Activated T-cell treated with anti-CD3 and anti-CD28 coated beads, Interleukin-2, amount 50 U/mL, for 24 hours (primary cell): ENCODE results near the gene MTHFD1L.

ENCODE experiments used
- DNase-seq: peaks from one replicate; pipeline ENCODE4 v3.0.0-alpha.2; 2020
- H3K27ac Mint-ChIP-seq: 2 replicates; pipeline ENCODE4 v1.8.0; 2020; ENCODE audit warnings: mild to moderate bottlenecking, mixed read lengths
- H3K27me3 Mint-ChIP-seq: 2 replicates; pipeline ENCODE4 v1.8.0; 2020; ENCODE audit warnings: mixed read lengths
- H3K36me3 Mint-ChIP-seq: 2 replicates; pipeline ENCODE4 v1.8.0; 2020; ENCODE audit warnings: low read depth, mixed read lengths
- H3K4me1 Mint-ChIP-seq: 2 replicates; pipeline ENCODE4 v1.8.0; 2020; ENCODE audit warnings: low read depth, mixed read lengths
- H3K4me3 Mint-ChIP-seq: 2 replicates; pipeline ENCODE4 v1.8.0; 2020; ENCODE audit warnings: mild to moderate bottlenecking, moderate library complexity, mixed read lengths
- H3K9me3 Mint-ChIP-seq: 2 replicates; pipeline ENCODE4 v1.8.0; 2020; ENCODE audit warnings: mixed read lengths

MTHFD1L gene

GRCh38 chr6:151009576-151009975, 144.1 kb downstream of the MTHFD1L start:
- Mint-ChIP-seq H3K4me3 (no peak overlapping the region), H3K4me1 (peaks cover 26% of the 10 kb centered on the region), H3K27me3 (no peaks in the 10 kb centered on the region), H3K27ac (no peak overlapping the region), H3K9me3 (no peaks in the 10 kb centered on the region), H3K36me3 (peaks cover 85% of the 10 kb centered on the region)
- no peak for DNase-seq

DNA sequence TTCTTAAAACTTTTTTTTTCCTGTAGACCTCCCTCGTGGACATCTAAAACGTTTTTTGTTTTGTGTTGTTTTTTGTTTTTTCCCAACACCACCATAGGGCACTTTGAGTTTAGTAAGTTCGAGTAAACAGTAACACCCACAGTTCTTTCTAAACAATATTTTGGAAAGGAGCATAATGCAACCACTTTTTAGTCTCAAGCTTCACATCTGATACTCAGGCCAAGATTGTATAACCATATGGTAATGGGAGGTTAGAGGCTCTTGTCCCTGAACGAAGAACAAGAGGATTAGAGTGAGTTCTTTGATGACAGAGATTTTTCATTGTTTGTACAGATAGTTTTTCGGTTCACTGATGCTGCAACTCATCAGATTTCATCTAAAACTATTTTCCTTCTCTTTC, 144.6 kb downstream of the MTHFD1L start:
- H3K36me3 Mint-ChIP-seq, result peaks cover 87% of the 10 kb centered on the region
- no peak for DNase-seq
- H3K27ac Mint-ChIP-seq, result no peak overlapping the region
- H3K4me3 Mint-ChIP-seq, result no peak overlapping the region
- H3K9me3 Mint-ChIP-seq, result no peaks in the 10 kb centered on the region
- H3K27me3 Mint-ChIP-seq, result no peaks in the 10 kb centered on the region
- peaks cover 23% of the 10 kb centered on the region for H3K4me1 Mint-ChIP-seq

DNA sequence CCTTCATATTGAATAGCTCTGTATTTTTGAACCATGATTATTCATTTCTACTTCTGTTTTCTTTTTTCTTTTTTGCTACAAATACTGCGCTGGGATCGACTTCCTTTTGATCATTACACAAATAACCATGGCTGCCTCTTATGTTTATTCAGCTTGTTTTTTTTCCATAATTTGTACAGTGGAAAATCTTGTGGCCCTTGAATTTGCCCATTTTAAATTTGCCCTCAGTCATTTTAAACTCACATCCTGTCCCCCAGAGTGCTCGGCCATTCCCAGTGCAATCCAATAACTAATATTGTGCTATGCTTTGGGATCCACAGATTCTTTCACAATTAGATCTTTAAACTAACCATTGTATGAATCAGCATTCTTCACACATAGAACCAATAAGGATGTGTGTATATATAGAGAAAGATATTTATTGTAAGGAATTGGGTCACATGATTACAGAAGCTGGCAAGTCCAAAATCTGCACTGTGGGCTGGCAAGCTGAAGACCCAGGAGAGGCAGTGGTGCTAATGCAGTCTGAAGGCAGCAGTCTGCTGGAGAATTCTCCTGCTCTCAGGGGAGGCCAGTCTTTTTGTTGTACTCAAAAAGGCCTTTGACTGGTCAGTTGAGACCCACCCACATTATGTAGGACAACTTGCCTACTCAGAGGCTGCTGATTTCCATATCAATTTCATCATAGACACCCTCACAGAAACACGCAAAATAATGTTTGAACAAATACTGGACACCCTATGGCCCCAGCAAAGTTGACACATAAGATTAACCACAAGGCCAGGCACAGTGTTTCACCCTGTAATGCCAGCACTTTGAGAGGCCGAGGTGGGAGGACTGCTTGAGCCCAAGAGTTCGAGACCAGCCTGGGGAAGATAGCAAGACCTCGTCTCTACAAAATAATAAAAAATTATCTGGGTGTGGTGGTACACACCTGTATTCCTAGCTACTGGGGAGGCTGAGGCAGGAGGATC, 147.1 kb downstream of the MTHFD1L start:
- Mint-ChIP-seq H3K27ac (no peak overlapping the region), H3K27me3 (no peaks in the 10 kb centered on the region), H3K9me3 (no peaks in the 10 kb centered on the region), H3K4me1 (peaks cover 3% of the 10 kb centered on the region), H3K36me3 (peaks cover 78% of the 10 kb centered on the region), H3K4me3 (no peak overlapping the region)
- no peak for DNase-seq

- no peaks in the 10 kb centered on the region for H3K27me3 Mint-ChIP-seq
- H3K4me3 Mint-ChIP-seq, result no peak overlapping the region
- peak; percentile 62 for DNase-seq
- peaks cover 65% of the 10 kb centered on the region for H3K36me3 Mint-ChIP-seq
- H3K9me3 Mint-ChIP-seq, result no peaks in the 10 kb centered on the region
- H3K27ac Mint-ChIP-seq, result no peak overlapping the region
- H3K4me1 Mint-ChIP-seq, result peaks cover 3% of the 10 kb centered on the region
Measured at GRCh38 chr6:151014404-151015100, 149.1 kb downstream of the MTHFD1L start.

DNA sequence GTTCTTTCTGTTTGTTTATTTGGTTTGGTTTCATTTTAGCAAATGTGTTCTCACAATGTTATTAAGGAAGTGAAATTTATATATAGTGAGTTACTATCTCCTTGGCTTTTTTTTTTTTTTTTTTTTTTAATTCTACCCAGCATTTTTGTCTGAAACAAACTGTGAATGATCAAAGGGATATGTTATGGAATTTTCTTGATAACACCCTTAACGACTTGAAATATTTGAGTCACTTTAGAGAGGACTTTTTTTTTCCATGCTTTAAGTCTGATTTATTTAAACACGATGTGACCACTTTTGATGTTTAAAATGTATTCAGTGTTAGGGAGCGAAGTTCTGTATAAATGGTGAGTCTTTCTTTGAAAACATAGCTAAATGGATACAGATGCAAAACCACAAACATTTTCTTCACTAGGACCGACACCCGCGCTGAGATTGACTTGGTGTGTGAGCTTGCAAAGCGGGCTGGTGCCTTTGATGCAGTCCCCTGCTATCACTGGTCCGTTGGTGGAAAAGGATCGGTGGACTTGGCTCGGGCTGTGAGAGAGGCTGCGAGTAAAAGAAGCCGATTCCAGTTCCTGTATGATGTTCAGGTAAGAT, 149.7 kb downstream of the MTHFD1L start:
- peaks cover 3% of the 10 kb centered on the region for H3K4me1 Mint-ChIP-seq
- H3K4me3 Mint-ChIP-seq, result no peak overlapping the region
- peaks cover 58% of the 10 kb centered on the region for H3K36me3 Mint-ChIP-seq
- no peak for DNase-seq
- H3K9me3 Mint-ChIP-seq, result no peaks in the 10 kb centered on the region
- no peaks in the 10 kb centered on the region for H3K27me3 Mint-ChIP-seq
- H3K27ac Mint-ChIP-seq, result no peak overlapping the region

DNA sequence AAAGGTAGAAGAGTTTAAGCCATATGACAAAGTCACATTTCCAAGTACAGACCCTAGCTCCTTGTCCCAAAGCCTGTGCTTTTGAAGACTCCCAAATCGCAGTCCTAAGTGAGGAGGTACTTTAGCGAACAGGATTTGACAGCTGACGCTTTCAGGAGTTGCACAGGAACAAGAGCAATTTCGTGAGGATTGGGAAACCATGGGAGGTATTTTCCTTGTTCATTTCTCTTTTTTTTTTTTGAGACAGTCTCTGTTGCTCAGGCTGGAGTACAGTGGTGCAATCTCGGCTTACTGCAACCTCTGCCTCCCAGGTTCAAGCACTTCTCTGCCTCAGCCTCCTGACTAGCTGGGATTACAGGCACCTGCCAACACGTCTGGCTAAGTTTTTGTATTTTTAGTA, 150.6 kb downstream of the MTHFD1L start:
- no peak for DNase-seq
- peaks cover 3% of the 10 kb centered on the region for H3K4me1 Mint-ChIP-seq
- H3K36me3 Mint-ChIP-seq, result peaks cover 51% of the 10 kb centered on the region
- no peak overlapping the region for H3K27ac Mint-ChIP-seq
- no peaks in the 10 kb centered on the region for H3K27me3 Mint-ChIP-seq
- no peak overlapping the region for H3K4me3 Mint-ChIP-seq
- H3K9me3 Mint-ChIP-seq, result no peaks in the 10 kb centered on the region

- peaks cover 33% of the 10 kb centered on the region for H3K36me3 Mint-ChIP-seq
- no peak overlapping the region for H3K4me3 Mint-ChIP-seq
- H3K9me3 Mint-ChIP-seq, result no peaks in the 10 kb centered on the region
- no peak for DNase-seq
- H3K4me1 Mint-ChIP-seq, result peaks cover 3% of the 10 kb centered on the region
- H3K27me3 Mint-ChIP-seq, result no peaks in the 10 kb centered on the region
- no peak overlapping the region for H3K27ac Mint-ChIP-seq
Measured at GRCh38 chr6:151018046-151018445, 152.5 kb downstream of the MTHFD1L start.

DNA sequence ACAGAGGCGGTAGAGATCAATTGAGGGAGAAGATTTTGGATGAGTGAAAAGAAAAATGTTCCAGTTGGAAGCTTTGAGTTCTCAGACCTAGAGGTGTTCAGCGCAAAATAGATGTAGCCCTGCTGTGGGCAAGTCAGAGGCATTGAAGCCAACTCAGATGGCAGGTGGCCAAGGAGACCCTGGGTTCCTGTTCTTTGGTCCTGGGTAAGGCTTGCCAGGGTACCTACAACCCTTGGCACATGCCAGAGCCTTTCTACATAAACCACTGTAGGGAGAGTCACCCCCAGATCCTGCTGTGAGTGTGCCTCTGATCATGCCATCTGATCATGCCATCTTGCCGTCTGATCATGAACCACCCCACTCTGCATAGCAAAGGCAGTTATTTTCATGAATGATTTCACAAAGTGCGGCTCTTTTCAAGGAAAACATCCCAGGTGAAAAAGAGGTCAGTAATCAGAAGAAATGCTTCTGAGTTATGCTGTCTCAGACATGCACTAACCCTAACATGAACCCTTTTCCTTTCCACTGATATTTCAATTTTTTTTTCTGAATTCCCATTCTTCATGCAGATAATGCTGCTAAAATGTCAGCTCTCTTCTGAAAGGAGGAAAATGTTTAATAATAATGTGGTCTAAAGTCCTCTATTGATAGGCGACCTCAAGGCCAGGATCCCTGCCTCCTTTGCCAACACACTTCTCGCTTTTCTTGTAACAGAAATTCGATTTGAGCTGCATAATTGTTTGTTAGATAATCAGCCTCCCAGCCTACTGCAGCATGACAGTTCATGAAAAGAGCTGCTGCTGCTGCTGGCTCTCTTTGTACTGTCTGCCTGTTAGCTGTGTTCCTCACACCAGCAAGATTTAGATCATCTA, 153.6 kb downstream of the MTHFD1L start:
- Mint-ChIP-seq H3K9me3 (no peaks in the 10 kb centered on the region), H3K27ac (no peak overlapping the region), H3K4me1 (peaks cover 3% of the 10 kb centered on the region), H3K36me3 (peaks cover 22% of the 10 kb centered on the region), H3K27me3 (no peaks in the 10 kb centered on the region), H3K4me3 (no peak overlapping the region)
- no peak for DNase-seq

DNA sequence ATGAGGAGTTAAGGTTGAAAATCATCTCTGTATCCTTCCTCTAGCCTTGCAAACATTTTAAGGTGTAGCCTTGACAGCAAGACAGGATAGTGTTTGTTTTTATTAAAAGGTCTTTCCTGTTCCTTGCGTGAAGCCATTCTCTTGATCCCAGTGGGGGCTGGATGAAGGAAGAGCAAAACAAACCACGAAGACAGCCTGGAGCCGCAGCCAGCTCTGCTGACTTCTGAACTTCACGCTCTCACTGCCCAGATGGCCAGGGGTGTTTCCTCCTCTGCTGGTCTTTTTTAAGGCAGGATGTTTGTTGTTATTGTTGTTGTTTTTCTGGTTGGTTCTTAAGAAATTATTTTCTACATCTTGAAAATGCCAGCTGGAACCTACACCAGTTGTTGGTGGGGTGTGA, 156.4 kb downstream of the MTHFD1L start:
- Mint-ChIP-seq H3K36me3 (no peaks in the 10 kb centered on the region), H3K4me1 (no peaks in the 10 kb centered on the region), H3K27ac (no peak overlapping the region), H3K27me3 (no peaks in the 10 kb centered on the region), H3K9me3 (no peaks in the 10 kb centered on the region), H3K4me3 (no peak overlapping the region)
- DNase-seq, result no peak

GRCh38 chr6:151022492-151022891, 157.0 kb downstream of the MTHFD1L start:
- no peak for DNase-seq
- no peak overlapping the region for H3K27ac Mint-ChIP-seq
- H3K36me3 Mint-ChIP-seq, result no peaks in the 10 kb centered on the region
- no peaks in the 10 kb centered on the region for H3K27me3 Mint-ChIP-seq
- no peaks in the 10 kb centered on the region for H3K9me3 Mint-ChIP-seq
- H3K4me1 Mint-ChIP-seq, result no peaks in the 10 kb centered on the region
- H3K4me3 Mint-ChIP-seq, result no peak overlapping the region

DNA sequence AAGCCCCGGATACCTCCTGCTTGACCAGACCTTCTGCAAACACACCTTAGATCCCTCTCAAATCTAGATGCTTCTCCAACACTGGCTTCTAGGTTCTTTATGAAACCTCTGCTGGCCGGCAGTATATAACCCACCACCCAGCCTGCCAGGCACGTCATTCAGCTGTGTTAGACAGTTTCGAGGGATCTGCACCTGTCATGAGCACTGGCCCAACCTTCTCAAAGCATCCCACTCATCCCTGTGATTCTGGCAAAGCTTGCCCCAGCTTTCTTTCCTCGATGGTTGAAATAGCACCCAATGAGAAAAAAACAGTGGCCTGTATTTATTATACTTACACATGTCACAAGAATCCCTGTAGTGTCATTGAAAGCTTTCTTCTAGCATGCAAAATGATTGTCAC, 157.8 kb downstream of the MTHFD1L start:
- no peak overlapping the region for H3K4me3 Mint-ChIP-seq
- no peaks in the 10 kb centered on the region for H3K9me3 Mint-ChIP-seq
- H3K27ac Mint-ChIP-seq, result no peak overlapping the region
- H3K27me3 Mint-ChIP-seq, result no peaks in the 10 kb centered on the region
- peaks cover 2% of the 10 kb centered on the region for H3K4me1 Mint-ChIP-seq
- no peak for DNase-seq
- H3K36me3 Mint-ChIP-seq, result no peaks in the 10 kb centered on the region

- no peaks in the 10 kb centered on the region for H3K9me3 Mint-ChIP-seq
- DNase-seq, result no peak
- H3K27me3 Mint-ChIP-seq, result no peaks in the 10 kb centered on the region
- H3K27ac Mint-ChIP-seq, result no peak overlapping the region
- peaks cover under 1% of the 10 kb centered on the region for H3K36me3 Mint-ChIP-seq
- no peak overlapping the region for H3K4me3 Mint-ChIP-seq
- H3K4me1 Mint-ChIP-seq, result peaks cover 5% of the 10 kb centered on the region
Measured at GRCh38 chr6:151024597-151024996, 159.1 kb downstream of the MTHFD1L start.

GRCh38 chr6:151025076-151025475, 159.6 kb downstream of the MTHFD1L start:
- DNase-seq, result no peak
- Mint-ChIP-seq H3K4me1 (peaks cover 5% of the 10 kb centered on the region), H3K36me3 (peaks cover 5% of the 10 kb centered on the region), H3K27ac (no peak overlapping the region), H3K9me3 (no peaks in the 10 kb centered on the region), H3K27me3 (no peaks in the 10 kb centered on the region), H3K4me3 (no peak overlapping the region)

GRCh38 chr6:151026041-151026663, 160.7 kb downstream of the MTHFD1L start:
- Mint-ChIP-seq H3K27ac (no peak overlapping the region), H3K4me3 (no peak overlapping the region), H3K36me3 (peaks cover 15% of the 10 kb centered on the region)

More at GRCh38 chr6:151026041-151026663, 160.7 kb downstream of the MTHFD1L start:
- no peaks in the 10 kb centered on the region for H3K9me3 Mint-ChIP-seq
- DNase-seq, result no peak
- H3K4me1 Mint-ChIP-seq, result peaks cover 5% of the 10 kb centered on the region
- no peaks in the 10 kb centered on the region for H3K27me3 Mint-ChIP-seq
